SJCRH30 (cell line): ENCODE results near the gene PSAP. TPM values are rescaled to one million over a fixed set of nuclear protein-coding genes. Genes with fewer than 3 reads are reported as not detected.

Experiments
- DNase-seq, 2 experiments: peaks; one replicate each; pipeline ENCODE4 v3.0.0-alpha.2; 2015 to 2020
- H3K27ac ChIP-seq: fragments of 250-450 bp; sonication (Bioruptor Pico); 2 replicates; pipeline ENCODE4 v1.5.1; 2020; ENCODE audit warnings: mild to moderate bottlenecking, moderate library complexity
- H3K27me3 ChIP-seq: fragments of 250-450 bp; sonication (Bioruptor Pico); 2 replicates; pipeline ENCODE4 v1.5.1; 2020; ENCODE audit warnings: mild to moderate bottlenecking, moderate library complexity
- H3K36me3 ChIP-seq: fragments of 250-450 bp; sonication (Bioruptor Pico); 2 replicates; pipeline ENCODE4 v1.5.1; 2020; ENCODE audit warnings: mild to moderate bottlenecking, moderate library complexity
- H3K4me1 ChIP-seq: fragments of 250-450 bp; sonication (Bioruptor Pico); 2 replicates; pipeline ENCODE4 v1.5.1; 2020; ENCODE audit warnings: mild to moderate bottlenecking, moderate library complexity
- H3K4me3 ChIP-seq: fragments of 250-450 bp; sonication (Bioruptor Pico); 2 replicates; pipeline ENCODE4 v1.5.1; 2020; ENCODE audit warnings: mild to moderate bottlenecking, moderate library complexity
- H3K9me3 ChIP-seq: fragments of 250-450 bp; sonication (Bioruptor Pico); replicated peaks from 2 replicates; pipeline ENCODE4 v1.5.1; 2020; ENCODE audit warnings: mild to moderate bottlenecking, moderate library complexity
- total RNA-seq: library from RNA; depleted of rRNA; stranded (reverse); fragments of >200 nt; shearing (Covaris generic); gene quantifications from 2 replicates; pipeline ENCODE4 v1.2.3, GENCODE V29; 2014

PSAP gene
- total RNA-seq, 1 experiment from 2014 or later: 172 TPM

DNA sequence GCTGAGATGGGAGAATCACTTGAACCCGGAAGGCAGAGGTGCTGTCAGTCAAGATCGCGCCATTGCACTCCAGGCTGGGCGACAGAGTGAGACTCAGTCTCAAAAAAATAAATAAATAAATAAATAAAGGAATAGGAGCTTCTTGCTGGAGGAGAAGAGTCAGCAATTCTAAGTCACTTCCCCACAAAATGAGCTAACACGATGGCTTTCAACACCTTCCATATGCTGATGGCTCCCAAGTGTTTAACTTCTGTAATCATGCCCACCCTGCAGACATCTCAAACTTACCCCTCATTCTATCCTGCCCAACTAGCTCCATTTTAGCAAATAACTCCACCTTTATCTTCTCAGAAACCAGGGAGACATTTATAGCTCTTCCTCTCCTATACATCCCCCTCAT, 21.2 kb downstream of the PSAP start:
- Histone ChIP-seq H3K4me1 (no peaks in the 10 kb centered on the region), H3K9me3 (no peaks in the 10 kb centered on the region), H3K27ac (no peak overlapping the region), H3K4me3 (no peak overlapping the region), H3K36me3 (peaks cover 31% of the 10 kb centered on the region), H3K27me3 (no peaks in the 10 kb centered on the region)
- DNase-seq: no peak

- H3K36me3 ChIP-seq: peaks cover 31% of the 10 kb centered on the region
- H3K4me1 ChIP-seq: no peaks in the 10 kb centered on the region
- no peaks in the 10 kb centered on the region for H3K27me3 ChIP-seq
- DNase-seq: no peak
- H3K9me3 ChIP-seq: no peaks in the 10 kb centered on the region
- H3K4me3 ChIP-seq: no peak overlapping the region
- H3K27ac ChIP-seq: no peak overlapping the region
These were observed 21.9 kb downstream of the PSAP start for GRCh38 chr10:71829171-71829570.

GRCh38 chr10:71828702-71829101, 22.3 kb downstream of the PSAP start:
- Histone ChIP-seq H3K4me3 (no peak overlapping the region), H3K27ac (no peak overlapping the region), H3K9me3 (no peaks in the 10 kb centered on the region), H3K27me3 (no peaks in the 10 kb centered on the region), H3K4me1 (no peaks in the 10 kb centered on the region), H3K36me3 (peaks cover 31% of the 10 kb centered on the region)
- DNase-seq: no peak

DNA sequence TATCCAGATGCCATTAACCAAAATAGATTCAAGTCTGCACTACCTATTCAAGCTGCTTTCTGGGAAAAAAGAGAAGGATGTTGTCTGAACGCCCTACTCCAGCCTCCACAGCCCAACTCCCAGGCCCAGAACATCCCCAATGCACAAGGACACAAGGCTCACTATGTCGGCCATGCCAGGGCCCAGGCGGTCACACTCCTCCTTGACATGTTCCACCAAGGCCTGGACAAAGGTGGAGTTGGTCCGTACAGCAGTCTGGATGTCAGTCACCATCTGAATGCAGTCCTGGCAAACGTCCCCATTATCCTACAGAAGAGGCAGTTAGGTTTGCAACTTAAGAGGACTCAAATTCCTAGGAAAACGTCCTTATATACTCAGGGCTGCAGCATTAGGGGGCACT, 23.2 kb downstream of the PSAP start:
- Histone ChIP-seq H3K27me3 (no peaks in the 10 kb centered on the region), H3K9me3 (no peaks in the 10 kb centered on the region), H3K4me3 (no peak overlapping the region), H3K27ac (no peak overlapping the region), H3K36me3 (peaks cover 31% of the 10 kb centered on the region), H3K4me1 (no peaks in the 10 kb centered on the region)
- DNase-seq: no peak

- Histone ChIP-seq H3K9me3 (no peaks in the 10 kb centered on the region), H3K36me3 (peaks cover 18% of the 10 kb centered on the region), H3K27me3 (no peaks in the 10 kb centered on the region), H3K4me1 (no peaks in the 10 kb centered on the region), H3K4me3 (no peak overlapping the region), H3K27ac (no peak overlapping the region)
- no peak for DNase-seq
These were observed 25.8 kb downstream of the PSAP start for GRCh38 chr10:71825217-71825616.

GRCh38 chr10:71824333-71824732, 26.7 kb downstream of the PSAP start:
- no peak for DNase-seq
- H3K4me1 ChIP-seq: no peaks in the 10 kb centered on the region
- peaks cover 9% of the 10 kb centered on the region; the same call in 1 of the 2 replicates for H3K36me3 ChIP-seq
- H3K27ac ChIP-seq: no peak overlapping the region
- H3K4me3 ChIP-seq: no peak overlapping the region
- no peaks in the 10 kb centered on the region for H3K27me3 ChIP-seq
- no peaks in the 10 kb centered on the region for H3K9me3 ChIP-seq

- DNase-seq: no peak
- H3K4me3 ChIP-seq: no peak overlapping the region
- H3K9me3 ChIP-seq: no peaks in the 10 kb centered on the region
- no peak overlapping the region for H3K27ac ChIP-seq
- no peaks in the 10 kb centered on the region for H3K4me1 ChIP-seq
- H3K27me3 ChIP-seq: no peaks in the 10 kb centered on the region
- H3K36me3 ChIP-seq: peaks cover 7% of the 10 kb centered on the region; the same call in 1 of the 2 replicates
These were observed 27.7 kb downstream of the PSAP start for GRCh38 chr10:71823356-71823755.

- H3K4me1 ChIP-seq: no peaks in the 10 kb centered on the region
- H3K27me3 ChIP-seq: no peaks in the 10 kb centered on the region
- DNase-seq: no peak
- no peak overlapping the region for H3K27ac ChIP-seq
- no peaks in the 10 kb centered on the region for H3K9me3 ChIP-seq
- peaks cover 8% of the 10 kb centered on the region; the same call in 1 of the 2 replicates for H3K36me3 ChIP-seq
- H3K4me3 ChIP-seq: no peak overlapping the region
These were observed 28.9 kb downstream of the PSAP start for GRCh38 chr10:71821909-71822763.

- DNase-seq: no peak
- Histone ChIP-seq H3K4me3 (no peak overlapping the region), H3K36me3 (peaks cover 11% of the 10 kb centered on the region; the same call in 1 of the 2 replicates), H3K27ac (no peak overlapping the region), H3K4me1 (no peaks in the 10 kb centered on the region), H3K27me3 (no peaks in the 10 kb centered on the region), H3K9me3 (no peaks in the 10 kb centered on the region)
These were observed 30.1 kb downstream of the PSAP start for GRCh38 chr10:71820966-71821365.

GRCh38 chr10:71819985-71820384, 31.1 kb downstream of the PSAP start:
- no peak for DNase-seq
- peaks cover 6% of the 10 kb centered on the region; the same call in 1 of the 2 replicates for H3K36me3 ChIP-seq
- no peak overlapping the region for H3K27ac ChIP-seq
- H3K9me3 ChIP-seq: no peaks in the 10 kb centered on the region
- no peaks in the 10 kb centered on the region for H3K4me1 ChIP-seq
- H3K4me3 ChIP-seq: no peak overlapping the region
- H3K27me3 ChIP-seq: no peaks in the 10 kb centered on the region

DNA sequence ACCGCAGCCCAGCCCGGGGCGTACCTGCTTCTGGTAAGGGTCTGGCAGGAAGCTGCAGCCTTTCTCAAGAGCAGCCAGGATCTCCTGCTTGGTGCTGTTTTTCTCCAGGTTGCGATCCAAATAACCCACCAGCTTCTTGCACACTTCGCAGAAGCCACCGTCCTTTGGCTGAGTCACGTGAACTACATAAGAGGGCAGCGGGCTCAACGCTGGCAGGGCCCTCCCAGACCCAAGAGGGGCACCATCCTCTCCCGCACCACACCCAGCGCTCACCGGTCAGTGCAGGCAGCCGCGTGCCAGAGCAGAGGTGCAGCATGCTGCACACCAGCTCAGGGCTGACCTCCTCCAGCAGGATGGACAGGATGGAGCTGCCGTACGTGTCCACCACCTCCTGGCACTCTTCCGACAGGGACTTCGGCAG, 31.6 kb downstream of the PSAP start:
- Histone ChIP-seq H3K36me3 (peaks cover 6% of the 10 kb centered on the region; the same call in 1 of the 2 replicates), H3K4me3 (no peak overlapping the region), H3K9me3 (no peaks in the 10 kb centered on the region), H3K27ac (no peak overlapping the region), H3K27me3 (no peaks in the 10 kb centered on the region), H3K4me1 (no peaks in the 10 kb centered on the region)
- DNase-seq: no peak

- Histone ChIP-seq H3K4me3 (no peak overlapping the region), H3K27ac (no peak overlapping the region), H3K27me3 (no peaks in the 10 kb centered on the region), H3K9me3 (no peaks in the 10 kb centered on the region), H3K36me3 (peaks cover 6% of the 10 kb centered on the region; the same call in 1 of the 2 replicates), H3K4me1 (no peaks in the 10 kb centered on the region)
- no peak for DNase-seq
These were observed 32.3 kb downstream of the PSAP start for GRCh38 chr10:71818674-71819260.

GRCh38 chr10:71817831-71818655, 33.0 kb downstream of the PSAP start:
- no peak for DNase-seq
- Histone ChIP-seq H3K27me3 (no peaks in the 10 kb centered on the region), H3K4me1 (no peaks in the 10 kb centered on the region), H3K36me3 (peaks cover 6% of the 10 kb centered on the region; the same call in 1 of the 2 replicates), H3K9me3 (no peaks in the 10 kb centered on the region), H3K4me3 (no peak overlapping the region), H3K27ac (no peak overlapping the region)

- no peak overlapping the region for H3K27ac ChIP-seq
- H3K4me1 ChIP-seq: no peaks in the 10 kb centered on the region
- no peaks in the 10 kb centered on the region for H3K9me3 ChIP-seq
- peaks cover 6% of the 10 kb centered on the region; the same call in 1 of the 2 replicates for H3K36me3 ChIP-seq
- H3K4me3 ChIP-seq: no peak overlapping the region
- no peaks in the 10 kb centered on the region for H3K27me3 ChIP-seq
- DNase-seq: no peak
These were observed 34.0 kb downstream of the PSAP start for GRCh38 chr10:71816936-71817618.
